HG02623 (cell line): Measurements from ENCODE around the gene PCED1B.

Experiments
- ATAC-seq: cut with Tn5 transposase; IDR thresholded peaks from one replicate; pipeline ENCODE4 v1.9.1; 2021; ENCODE audit warnings: moderate library complexity; ENCODE audit not compliant: unreplicated experiment

The PCED1B gene

DNA sequence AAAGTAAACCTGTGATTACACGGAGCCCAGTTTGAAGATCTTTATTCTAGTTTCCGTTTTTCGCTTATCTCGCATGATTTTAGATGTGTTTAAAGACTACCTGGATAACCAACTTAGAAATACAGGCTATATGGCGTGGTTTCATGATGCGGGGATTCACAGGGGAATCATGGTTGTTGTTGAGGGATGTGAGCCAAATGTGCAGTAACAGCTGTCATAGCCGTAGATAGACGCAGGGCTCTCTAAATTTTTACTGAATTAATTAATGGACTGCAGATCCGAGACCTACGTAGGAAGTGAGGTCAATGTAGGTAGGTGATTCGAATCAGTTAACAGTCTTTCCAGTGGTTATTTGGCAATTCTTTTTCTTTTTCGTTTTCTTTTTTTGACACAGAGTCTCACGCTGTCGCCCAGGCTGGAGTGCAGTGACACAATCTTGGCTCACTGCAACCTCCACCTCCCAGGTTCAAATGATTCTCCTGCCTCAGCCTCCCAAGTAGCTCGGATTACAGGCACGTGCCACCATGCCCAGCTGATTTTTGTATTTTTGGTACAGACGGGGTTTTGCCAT, 145.2 kb downstream of the PCED1B start:
- no peak for ATAC-seq

GRCh38 chr12:47225356-47225755, 145.9 kb downstream of the PCED1B start:
- no peak for ATAC-seq

DNA sequence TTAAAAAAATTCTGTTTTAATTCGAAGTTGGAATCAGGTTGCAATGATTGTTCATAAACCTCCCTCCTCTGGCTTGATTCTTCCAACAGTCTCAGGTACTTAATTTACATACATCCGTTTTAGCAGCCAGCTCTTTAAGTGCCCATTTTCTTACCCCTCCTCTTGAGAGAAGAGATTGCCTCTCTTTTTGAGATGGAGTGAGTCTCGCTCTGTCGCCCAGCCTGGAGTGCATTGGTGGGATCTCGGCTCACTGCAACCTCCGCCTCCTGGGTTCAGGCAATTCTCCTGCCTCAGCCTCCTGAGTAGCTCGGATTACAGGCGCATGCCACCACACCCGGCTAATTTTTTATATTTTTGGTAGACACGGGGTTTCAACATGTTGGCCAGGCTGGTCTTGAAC, 146.8 kb downstream of the PCED1B start:
- ATAC-seq: no peak

GRCh38 chr12:47228802-47229201, 149.4 kb downstream of the PCED1B start:
- no peak for ATAC-seq

DNA sequence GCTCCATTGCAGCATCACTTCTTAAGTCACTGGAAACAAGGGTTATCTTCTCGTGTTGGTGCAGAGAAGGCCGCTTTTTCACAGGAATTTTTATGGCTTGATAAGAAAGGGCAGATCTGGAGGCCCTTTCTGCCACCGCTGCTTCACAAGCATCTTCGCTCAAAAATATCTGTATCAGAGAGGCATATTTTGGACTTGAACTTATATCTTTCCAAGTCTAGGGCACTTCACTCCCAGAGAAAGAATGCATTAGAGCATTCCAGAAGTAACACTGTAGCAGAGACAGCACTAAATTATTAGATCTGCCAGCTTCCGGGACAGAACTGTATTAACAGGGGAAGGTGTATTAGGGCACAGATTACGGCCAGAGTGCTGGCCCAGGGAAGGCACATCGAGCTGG, 152.0 kb downstream of the PCED1B start:
- ATAC-seq: no peak

GRCh38 chr12:47234576-47235141, 155.2 kb downstream of the PCED1B start:
- no peak for ATAC-seq

- ATAC-seq: no peak
Measured at GRCh38 chr12:47235258-47236040, 156.0 kb downstream of the PCED1B start.

GRCh38 chr12:47236109-47236714, 156.8 kb downstream of the PCED1B start:
- no peak for ATAC-seq

- no peak for ATAC-seq
Measured at GRCh38 chr12:47237751-47238211, 158.4 kb downstream of the PCED1B start.

DNA sequence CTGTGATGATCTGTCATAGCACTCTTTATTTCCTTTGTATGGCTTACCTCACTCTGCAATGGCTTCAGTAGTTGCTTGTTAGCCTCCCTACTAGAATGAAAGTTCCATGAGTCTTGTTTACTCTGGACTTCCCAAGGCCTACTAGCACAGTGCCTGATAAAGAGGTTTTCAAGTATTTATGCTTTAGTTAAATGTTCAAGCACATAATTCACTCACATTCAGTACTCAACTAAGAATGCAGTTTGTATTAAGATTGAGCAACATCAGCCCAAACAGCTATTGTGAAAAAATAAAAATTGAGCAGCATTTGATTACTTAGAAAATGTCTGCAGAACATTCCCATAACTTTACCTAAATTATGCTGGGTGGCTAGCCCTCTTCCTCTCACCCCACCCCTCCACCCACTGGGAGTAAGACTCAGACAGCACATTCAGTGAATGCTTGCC, 159.3 kb downstream of the PCED1B start:
- ATAC-seq: no peak

GRCh38 chr12:47242426-47242825, 163.0 kb downstream of the PCED1B start:
- no peak for ATAC-seq

GRCh38 chr12:47244835-47245234, 165.4 kb downstream of the PCED1B start:
- ATAC-seq: no peak

DNA sequence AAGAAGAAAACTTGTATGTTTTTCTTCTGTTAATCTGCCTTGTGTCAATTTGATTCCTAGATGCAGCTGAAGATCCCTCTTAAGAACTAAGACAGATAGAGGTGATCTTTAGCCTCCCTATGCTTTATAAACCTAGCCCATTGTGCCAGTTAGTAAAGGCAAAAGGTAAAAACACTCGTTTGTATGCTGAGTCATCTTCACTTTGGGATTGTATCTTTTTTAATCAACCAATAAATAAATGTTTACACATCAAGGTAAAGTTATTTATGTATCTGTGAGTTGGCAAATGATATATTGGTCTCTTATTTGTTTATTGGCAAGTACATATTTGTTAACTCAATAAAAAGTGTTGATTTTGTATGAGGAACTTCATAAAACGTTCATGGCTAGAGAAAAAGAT, 166.2 kb downstream of the PCED1B start:
- ATAC-seq: no peak

GRCh38 chr12:47247418-47247817, 168.0 kb downstream of the PCED1B start:
- no peak for ATAC-seq

DNA sequence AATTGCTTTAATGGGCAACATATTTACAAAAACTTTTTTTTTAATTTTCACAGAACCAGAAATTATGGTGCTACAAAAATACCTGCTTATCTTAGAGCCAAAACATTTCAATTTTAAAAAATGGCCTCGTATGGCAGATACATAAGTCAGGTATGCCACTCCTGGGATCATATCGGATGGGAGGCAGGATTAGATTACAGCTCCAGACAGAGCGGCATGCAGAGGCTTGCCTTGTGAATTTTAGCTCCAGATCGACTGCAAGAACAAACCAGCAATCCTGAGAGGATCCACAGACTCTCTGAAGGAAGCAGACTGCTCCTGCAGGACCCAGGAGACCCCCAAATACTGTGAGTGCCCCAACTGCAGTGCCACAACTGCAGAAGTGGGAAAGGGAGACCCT, 169.7 kb downstream of the PCED1B start:
- no peak for ATAC-seq

- ATAC-seq: no peak
Measured at GRCh38 chr12:47249719-47250357, 170.4 kb downstream of the PCED1B start.

DNA sequence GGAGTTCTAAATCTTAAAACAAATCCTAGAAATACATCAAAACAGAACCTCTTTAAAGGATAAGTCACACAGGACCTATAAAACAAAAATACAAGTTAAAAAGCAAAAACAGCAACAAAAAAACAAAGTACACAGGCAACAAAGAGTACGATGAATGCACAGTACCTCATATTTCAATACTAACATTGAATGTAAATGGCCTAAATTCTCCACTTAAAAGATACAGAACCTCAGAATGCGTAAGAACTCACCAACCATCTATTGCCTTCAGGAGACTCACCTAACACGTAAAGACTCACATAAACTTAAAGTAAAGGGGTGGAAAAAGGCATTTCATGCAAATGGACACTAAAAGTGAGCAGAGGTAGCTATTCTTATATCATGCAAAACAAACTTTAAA, 172.5 kb downstream of the PCED1B start:
- no peak for ATAC-seq

DNA sequence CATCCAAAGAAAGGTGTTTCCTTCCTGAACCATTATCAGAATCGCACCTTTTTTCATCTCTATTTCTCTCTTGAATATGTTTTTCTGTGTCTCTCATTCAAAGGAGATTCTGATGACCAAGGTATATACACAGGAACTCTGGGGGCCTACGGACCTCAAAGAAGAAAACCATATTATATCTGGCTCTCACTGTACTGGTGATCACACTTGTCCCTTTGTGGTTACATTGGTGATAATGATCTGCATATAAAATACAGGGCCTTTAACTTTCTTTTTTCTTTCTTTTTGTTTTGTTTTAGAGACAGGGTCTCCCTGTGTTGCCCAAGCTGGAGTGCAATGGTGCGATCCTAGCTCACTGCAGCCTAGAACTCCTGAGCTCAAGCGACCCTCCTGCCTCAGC, 185.5 kb downstream of the PCED1B start:
- ATAC-seq: no peak

- ATAC-seq: no peak
Measured at GRCh38 chr12:47265391-47265790, 186.0 kb downstream of the PCED1B start.

DNA sequence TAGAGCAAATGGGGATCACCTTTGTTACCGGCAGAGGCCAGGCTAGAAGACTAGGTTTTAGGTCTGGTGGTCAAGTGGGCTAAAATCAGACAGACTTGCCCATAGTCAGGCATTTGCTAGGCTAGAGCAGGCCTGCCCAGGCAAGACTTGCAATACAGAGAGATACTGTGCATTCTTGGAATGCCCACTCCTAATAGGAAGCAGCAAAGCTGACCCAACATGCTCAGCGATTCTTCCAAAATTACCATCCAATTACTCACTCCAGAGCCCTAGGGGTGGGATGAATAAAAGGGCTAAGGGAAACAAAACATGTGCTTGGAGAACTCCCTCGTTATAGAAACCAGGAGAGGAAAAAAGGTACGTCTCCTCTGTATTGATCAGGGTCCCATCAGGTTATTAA, 188.2 kb downstream of the PCED1B start:
- ATAC-seq: no peak
